SK-N-SH (cell line): ENCODE measurements around the gene TANGO6. TPM values are rescaled to one million over a fixed set of nuclear protein-coding genes. Genes with fewer than 3 reads are reported as not detected.
A peak's percentile ranks its signal among the peaks of the same experiment; 100 is the strongest.

Experiments
- CTCF ChIA-PET: fragments of 300-600, 350-600 bp; formaldehyde crosslinking; extraction: SDS; loops from one replicate; lab custom pipeline; 2021; lab: Yijun Ruan, JAX
- POLR2A ChIA-PET: fragments of 350-600 bp; sonication (Branson Sonifier 250); formaldehyde crosslinking; extraction: SDS; loops from one replicate; lab custom pipeline; 2020; ENCODE audit warnings: antibody characterized with exemption, inconsistent platforms; lab: Yijun Ruan, JAX
- DNase-seq: peaks from one replicate; pipeline ENCODE4 v3.0.0; 2012
- H2AFZ ChIP-seq: fragments of 200-600 bp; sonication (generic); 2 replicates; pipeline ENCODE4 v1.8.1; 2016; ENCODE audit warnings: antibody characterized with exemption, mild to moderate bottlenecking, low read depth
- H3F3A ChIP-seq: fragments of 200-600 bp; sonication (generic); replicated peaks from 2 replicates; pipeline ENCODE3; 2016; ENCODE audit warnings: antibody characterized with exemption, mild to moderate bottlenecking; ENCODE audit not compliant: insufficient read depth
- H3K27ac ChIP-seq, 2 experiments: fragments of 200-500 bp in 1 of 2; fragments of 200-600 bp in 1 of 2; sonication (Bioruptor generic) in 1 of 2; sonication (generic), shearing (Covaris generic) in 1 of 2; 2 replicates each; pipeline versions ENCODE4 v1.5.1 to v1.6.1; 2014 to 2016; ENCODE audit warnings: low read depth in 2 of 2, inconsistent platforms in 1 of 2, low read length in 1 of 2, mild to moderate bottlenecking in 1 of 2, mixed read lengths in 1 of 2
- H3K27me3 ChIP-seq: fragments of 200-600 bp; sonication (generic), shearing (Covaris generic); 2 replicates; pipeline ENCODE4 v1.6.1; 2016; ENCODE audit warnings: mixed run types; ENCODE audit not compliant: insufficient read depth
- H3K36me3 ChIP-seq, 2 experiments: fragments of 200-500 bp in 1 of 2; fragments of 200-600 bp in 1 of 2; sonication (Bioruptor generic) in 1 of 2; sonication (generic) in 1 of 2; replicated peaks in 1 of 2; 2 replicates each; pipeline versions ENCODE3 to v1.5.1; 2014 to 2016; ENCODE audit warnings: low read length in 1 of 2, mild to moderate bottlenecking in 1 of 2; ENCODE audit not compliant: insufficient read depth in 2 of 2, control insufficient read depth in 1 of 2
- H3K4me1 ChIP-seq, 2 experiments: fragments of 200-500 bp in 1 of 2; fragments of 200-600 bp in 1 of 2; sonication (Bioruptor generic) in 1 of 2; sonication (generic), shearing (Covaris generic) in 1 of 2; 2 replicates each; pipeline versions ENCODE4 v1.5.1 to v1.6.1; 2014 to 2016; ENCODE audit warnings: low read depth in 1 of 2, low read length in 1 of 2, mixed run types in 1 of 2; ENCODE audit not compliant: insufficient read depth in 2 of 2, control insufficient read depth in 1 of 2
- H3K4me2 ChIP-seq: fragments of 200-600 bp; sonication (generic), shearing (Covaris generic); 2 replicates; pipeline ENCODE4 v1.6.1; 2017; ENCODE audit warnings: mixed run types
- H3K4me3 ChIP-seq, 2 experiments: fragments of 200-500 bp in 1 of 2; fragments of 200-600 bp in 1 of 2; sonication (Bioruptor generic) in 1 of 2; sonication (generic), shearing (Covaris generic) in 1 of 2; 2 replicates each; pipeline versions ENCODE4 v1.5.1 to v1.8.1; 2014 to 2016; ENCODE audit warnings: low read depth in 2 of 2, inconsistent platforms in 1 of 2, low read length in 1 of 2, mild to moderate bottlenecking in 1 of 2, mixed read lengths in 1 of 2, moderate library complexity in 1 of 2
- H3K79me2 ChIP-seq: fragments of 200-600 bp; sonication (generic); 2 replicates; pipeline ENCODE4 v1.8.1; 2017; ENCODE audit warnings: mild to moderate bottlenecking; ENCODE audit not compliant: insufficient read depth
- H3K9ac ChIP-seq: fragments of 200-600 bp; sonication (generic); 2 replicates; pipeline ENCODE4 v1.6.1; 2017; ENCODE audit warnings: mixed run types
- H3K9me2 ChIP-seq: fragments of 200-600 bp; sonication (generic); 2 replicates; pipeline ENCODE4 v1.6.1; 2017; ENCODE audit warnings: mixed run types
- H3K9me3 ChIP-seq: fragments of 200-600 bp; sonication (generic); 2 replicates; pipeline ENCODE4 v1.6.1; 2017; ENCODE audit warnings: mixed run types, mild to moderate bottlenecking, moderate library complexity
- H4K20me1 ChIP-seq: fragments of 200-600 bp; sonication (generic); 2 replicates; pipeline ENCODE4 v1.6.1; 2017; ENCODE audit warnings: mild to moderate bottlenecking, mixed run types; ENCODE audit not compliant: insufficient read depth
- CTCF ChIP-seq: fragments of 200-600 bp; sonication (generic); IDR thresholded peaks from 2 replicates; pipeline ENCODE4 v1.6.1; 2017; ENCODE audit warnings: antibody characterized with exemption, mild to moderate bottlenecking, moderate library complexity
- EP300 ChIP-seq, 2 experiments: IDR thresholded peaks; 2 replicates each; pipeline versions ENCODE4 v1.4.0 to v1.6.1; 2012; ENCODE audit warnings: borderline replicate concordance in 1 of 2, low read depth in 1 of 2, low read length in 1 of 2
- JUND ChIP-seq: IDR thresholded peaks from 2 replicates; pipeline ENCODE4 v1.4.0; 2012
- MXI1 ChIP-seq: IDR thresholded peaks from 2 replicates; pipeline ENCODE4 v1.6.1; 2012; ENCODE audit warnings: mild to moderate bottlenecking, low read depth, low read length, improper control_type of control experiment
- POLR2AphosphoS5 ChIP-seq: IDR thresholded peaks from 2 replicates; pipeline ENCODE4 v1.6.1; 2012; ENCODE audit warnings: low read depth, low read length
- RCOR1 ChIP-seq: fragments of 150-350 bp; IDR thresholded peaks from 2 replicates; pipeline ENCODE4 v1.6.1; 2017; ENCODE audit warnings: antibody characterized with exemption, low read length
- USF1 ChIP-seq: IDR thresholded peaks from 2 replicates; pipeline ENCODE4 v1.4.0; 2012; ENCODE audit warnings: low read depth, borderline replicate concordance
- WGBS: methylation state at CpG from one replicate; pipeline ENCODE4 v1.1.6; 2017; ENCODE audit warnings: low lambda C conversion rate; 5-methylcytosine and 5-hydroxymethylcytosine counted together
- polyA plus RNA-seq, 3 experiments: library from polyadenylated mRNA; depleted of rRNA; stranded (reverse); fragments of >200 nt; gene quantifications; 2 replicates each; pipeline ENCODE4 v1.2.3, GENCODE V29; 2012
- TF ChIP-seq, protein P1 (sequence below): IDR thresholded peaks from 2 replicates; pipeline ENCODE4 v1.4.0; 2012; ENCODE audit warnings: low read depth
- TF ChIP-seq, protein P2 (sequence below): IDR thresholded peaks from 2 replicates; pipeline ENCODE4 v1.4.0; 2012; ENCODE audit warnings: low read depth, borderline replicate concordance
- TF ChIP-seq, protein P3 (sequence below): IDR thresholded peaks from 2 replicates; pipeline ENCODE4 v1.6.1; 2012; ENCODE audit warnings: mild to moderate bottlenecking, low read depth, low read length, moderate library complexity

Gene TANGO6
- polyA plus RNA-seq, 1 of the 3 experiments (the other 2 are of a cell fraction), result 5.5 TPM

DNA sequence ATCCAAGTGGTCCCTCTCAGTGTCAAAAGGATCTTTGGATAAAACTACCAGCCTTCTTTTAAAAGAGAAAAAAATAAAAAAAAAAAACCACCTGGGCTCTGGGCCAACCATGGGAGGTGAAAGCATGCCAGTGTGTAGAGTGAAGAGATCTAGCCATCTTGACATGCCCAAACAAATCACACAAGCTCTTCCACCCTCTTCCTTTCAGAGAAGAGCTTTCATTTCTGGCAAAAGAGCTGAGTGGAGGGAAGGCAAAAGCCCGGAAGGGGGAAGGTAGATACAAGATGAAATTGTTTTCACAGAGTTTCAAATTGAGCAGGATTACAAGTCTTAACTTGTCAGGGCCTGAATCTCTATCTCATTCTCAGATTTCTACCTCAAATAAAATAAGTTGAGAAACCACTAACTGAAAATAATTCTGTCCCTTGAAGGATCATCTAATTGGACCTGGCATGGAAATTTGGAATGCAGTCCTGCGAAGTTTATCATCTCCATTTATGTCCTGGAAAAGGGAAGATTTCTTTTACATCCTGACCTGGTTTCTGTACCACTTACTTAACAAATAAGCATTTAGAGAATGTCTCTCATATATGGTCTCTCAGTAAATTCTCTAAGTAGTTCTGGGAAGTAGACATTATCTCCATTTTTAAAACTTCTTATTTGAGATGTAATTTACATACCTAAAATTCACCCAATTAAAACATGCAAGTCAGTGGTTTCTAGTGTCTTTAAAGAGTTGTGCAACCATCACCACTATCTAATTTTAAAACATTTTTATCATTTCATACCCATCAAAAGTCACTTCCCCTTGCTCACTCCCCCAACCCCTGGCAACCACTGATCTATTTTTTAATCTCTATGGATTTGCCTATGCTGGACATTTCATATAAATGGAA lies 93.7 kb downstream of the TANGO6 start (continued):
- TF ChIP-seq CTCF (no peak), POLR2AphosphoS5 (no peak; the same call in 1 of the 2 replicates), JUND (peak; percentile 31), MXI1 (no peak), RCOR1 (no peak)
- TF ChIP-seq, protein P1, sequence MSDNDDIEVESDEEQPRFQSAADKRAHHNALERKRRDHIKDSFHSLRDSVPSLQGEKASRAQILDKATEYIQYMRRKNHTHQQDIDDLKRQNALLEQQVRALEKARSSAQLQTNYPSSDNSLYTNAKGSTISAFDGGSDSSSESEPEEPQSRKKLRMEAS, result 0 out of 2 replicates have a peak, but pooled peaks have one; percentile 45
- TF ChIP-seq, protein P2, sequence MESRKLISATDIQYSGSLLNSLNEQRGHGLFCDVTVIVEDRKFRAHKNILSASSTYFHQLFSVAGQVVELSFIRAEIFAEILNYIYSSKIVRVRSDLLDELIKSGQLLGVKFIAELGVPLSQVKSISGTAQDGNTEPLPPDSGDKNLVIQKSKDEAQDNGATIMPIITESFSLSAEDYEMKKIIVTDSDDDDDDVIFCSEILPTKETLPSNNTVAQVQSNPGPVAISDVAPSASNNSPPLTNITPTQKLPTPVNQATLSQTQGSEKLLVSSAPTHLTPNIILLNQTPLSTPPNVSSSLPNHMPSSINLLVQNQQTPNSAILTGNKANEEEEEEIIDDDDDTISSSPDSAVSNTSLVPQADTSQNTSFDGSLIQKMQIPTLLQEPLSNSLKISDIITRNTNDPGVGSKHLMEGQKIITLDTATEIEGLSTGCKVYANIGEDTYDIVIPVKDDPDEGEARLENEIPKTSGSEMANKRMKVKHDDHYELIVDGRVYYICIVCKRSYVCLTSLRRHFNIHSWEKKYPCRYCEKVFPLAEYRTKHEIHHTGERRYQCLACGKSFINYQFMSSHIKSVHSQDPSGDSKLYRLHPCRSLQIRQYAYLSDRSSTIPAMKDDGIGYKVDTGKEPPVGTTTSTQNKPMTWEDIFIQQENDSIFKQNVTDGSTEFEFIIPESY, result no peak
- TF ChIP-seq, protein P3, sequence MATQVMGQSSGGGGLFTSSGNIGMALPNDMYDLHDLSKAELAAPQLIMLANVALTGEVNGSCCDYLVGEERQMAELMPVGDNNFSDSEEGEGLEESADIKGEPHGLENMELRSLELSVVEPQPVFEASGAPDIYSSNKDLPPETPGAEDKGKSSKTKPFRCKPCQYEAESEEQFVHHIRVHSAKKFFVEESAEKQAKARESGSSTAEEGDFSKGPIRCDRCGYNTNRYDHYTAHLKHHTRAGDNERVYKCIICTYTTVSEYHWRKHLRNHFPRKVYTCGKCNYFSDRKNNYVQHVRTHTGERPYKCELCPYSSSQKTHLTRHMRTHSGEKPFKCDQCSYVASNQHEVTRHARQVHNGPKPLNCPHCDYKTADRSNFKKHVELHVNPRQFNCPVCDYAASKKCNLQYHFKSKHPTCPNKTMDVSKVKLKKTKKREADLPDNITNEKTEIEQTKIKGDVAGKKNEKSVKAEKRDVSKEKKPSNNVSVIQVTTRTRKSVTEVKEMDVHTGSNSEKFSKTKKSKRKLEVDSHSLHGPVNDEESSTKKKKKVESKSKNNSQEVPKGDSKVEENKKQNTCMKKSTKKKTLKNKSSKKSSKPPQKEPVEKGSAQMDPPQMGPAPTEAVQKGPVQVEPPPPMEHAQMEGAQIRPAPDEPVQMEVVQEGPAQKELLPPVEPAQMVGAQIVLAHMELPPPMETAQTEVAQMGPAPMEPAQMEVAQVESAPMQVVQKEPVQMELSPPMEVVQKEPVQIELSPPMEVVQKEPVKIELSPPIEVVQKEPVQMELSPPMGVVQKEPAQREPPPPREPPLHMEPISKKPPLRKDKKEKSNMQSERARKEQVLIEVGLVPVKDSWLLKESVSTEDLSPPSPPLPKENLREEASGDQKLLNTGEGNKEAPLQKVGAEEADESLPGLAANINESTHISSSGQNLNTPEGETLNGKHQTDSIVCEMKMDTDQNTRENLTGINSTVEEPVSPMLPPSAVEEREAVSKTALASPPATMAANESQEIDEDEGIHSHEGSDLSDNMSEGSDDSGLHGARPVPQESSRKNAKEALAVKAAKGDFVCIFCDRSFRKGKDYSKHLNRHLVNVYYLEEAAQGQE, result no peak
- TF ChIP-seq, all 33 proteins: peak for 12

- Histone ChIP-seq H4K20me1 (no peaks in the 10 kb centered on the region), H3K4me1 (peaks cover 0 to 4% of the 10 kb centered on the region in 2 experiments; a peak in 1 of 4 replicates), H3K79me2 (no peaks in the 10 kb centered on the region), H3K9me3 (no peaks in the 10 kb centered on the region), H3K9me2 (no peaks in the 10 kb centered on the region), H3F3A (peaks cover 20% of the 10 kb centered on the region), H3K9ac (no peak overlapping the region), H3K36me3 (peaks cover 0 to 9% of the 10 kb centered on the region in 2 experiments), H3K27ac (no peak overlapping the region), H3K4me2 (no peak overlapping the region), H3K27me3 (no peaks in the 10 kb centered on the region), H3K4me3 (no peak overlapping the region), H2AFZ (no peak overlapping the region)
- DNase-seq, result no peak
- ChIA-PET CTCF (no interaction called here), POLR2A (interaction anchor here (0.6 kb wide), 1 partner anchor 188 kb away, joined by 4 read pairs; no protein-coding TSS in a partner anchor)
- 85% methylated on average over 3 of the region's 3 CpGs for WGBS
- TF ChIP-seq CTCF, result no peak
- no peak for TF ChIP-seq EP300 (IDR thresholded peaks at IDR 0.05; ENCODE audit: borderline replicate concordance in 1 of 2, low read depth in 1 of 2, low read length in 1 of 2)
- TF ChIP-seq USF1, result no peak
- TF ChIP-seq, protein P3, result no peak
Measured at GRCh38 chr16:68939692-68940320, 96.5 kb downstream of the TANGO6 start.
